ENCODE data around the gene CAPRIN2. TPM values are rescaled to one million over a fixed set of nuclear protein-coding genes. Genes with fewer than 3 reads are reported as not detected.

CAPRIN2 gene
- total and polyA plus RNA-seq, 9 donors: 16.8 to 31.7 (median 22.7) TPM

- H3K27me3 ChIP-seq: no peaks in the 10 kb centered on the region
- TF ChIP-seq EP300 (IDR thresholded peaks at IDR 0.05): no peak
- no peak for TF ChIP-seq POLR2A (IDR thresholded peaks at IDR 0.05)
- TF ChIP-seq CTCF (IDR thresholded peaks at IDR 0.05): no peak
- intact Hi-C loops (cut with DNase I): no loop called here
- peak overlapping the region in 1 of 2 donors; percentile 31 for H3K27ac ChIP-seq
- WGBS, 3 donors: 12 to 16% (median 13%) methylated on average over 40 to 65 of the region's 65 CpGs
- H3K4me1 ChIP-seq (ENCODE audit: insufficient read depth): no peaks in the 10 kb centered on the region
- H3K9me3 ChIP-seq: no peaks in the 10 kb centered on the region
- peak; percentile 25 to 56 (median 50) for DNase-seq
- peak overlapping the region; percentile 46 for H3K4me3 ChIP-seq
- no peaks in the 10 kb centered on the region for H3K36me3 ChIP-seq
Measured at GRCh38 chr12:30795410-30796312, 40.9 kb upstream of the CAPRIN2 start.

GRCh38 chr12:30794591-30795409 is 40.0 kb upstream of the CAPRIN2 start:
- H3K27ac ChIP-seq: no peak overlapping the region

GRCh38 chr12:30794020-30794419 is 39.3 kb upstream of the CAPRIN2 start:
- TF ChIP-seq EP300 (IDR thresholded peaks at IDR 0.05) (no peak), CTCF (IDR thresholded peaks at IDR 0.05) (no peak), POLR2A (IDR thresholded peaks at IDR 0.05) (no peak)
- 79 to 92% (median 88%) methylated on average over 3 of the region's 3 CpGs for WGBS, 3 donors

More at GRCh38 chr12:30794591-30795409, 40.0 kb upstream of the CAPRIN2 start:
- 77 to 80% (median 79%) methylated on average over 13 of the region's 13 CpGs for WGBS, 3 donors
- TF ChIP-seq EP300 (IDR thresholded peaks at IDR 0.05) (no peak), POLR2A (IDR thresholded peaks at IDR 0.05) (no peak), CTCF (IDR thresholded peaks at IDR 0.05) (no peak)
- Histone ChIP-seq H3K9me3 (no peaks in the 10 kb centered on the region), H3K36me3 (no peaks in the 10 kb centered on the region), H3K4me3 (no peak overlapping the region), H3K4me1 (ENCODE audit: insufficient read depth) (no peaks in the 10 kb centered on the region), H3K27me3 (no peaks in the 10 kb centered on the region)
- intact Hi-C loops (cut with DNase I): no loop called here
- no peak for DNase-seq

GRCh38 chr12:30792648-30793499 is 38.1 kb upstream of the CAPRIN2 start:
- TF ChIP-seq EP300 (IDR thresholded peaks at IDR 0.05): no peak
- Histone ChIP-seq H3K4me3 (no peak overlapping the region), H3K36me3 (no peaks in the 10 kb centered on the region), H3K27ac (no peak overlapping the region), H3K9me3 (no peaks in the 10 kb centered on the region), H3K27me3 (no peaks in the 10 kb centered on the region), H3K4me1 (ENCODE audit: insufficient read depth) (no peaks in the 10 kb centered on the region)
- DNase-seq: no peak
- intact Hi-C loops (cut with DNase I): no loop called here
- 40 to 50% (median 42%) methylated on average over 4 of the region's 4 CpGs for WGBS, 3 donors

More at GRCh38 chr12:30794020-30794419, 39.3 kb upstream of the CAPRIN2 start:
- Histone ChIP-seq H3K36me3 (no peaks in the 10 kb centered on the region), H3K27me3 (no peaks in the 10 kb centered on the region), H3K4me1 (ENCODE audit: insufficient read depth) (no peaks in the 10 kb centered on the region), H3K9me3 (no peaks in the 10 kb centered on the region), H3K27ac (no peak overlapping the region), H3K4me3 (no peak overlapping the region)
- intact Hi-C loops (cut with DNase I): no loop called here
- no peak for DNase-seq

Measured in ovary (tissue), 9 donors.